SK-N-SH treated with all-trans-retinoic acid at 6 μM for 48 hours (cell line): ENCODE data around the gene KIAA1217.

ENCODE experiments used
- ATAC-seq: fragments of 200-7000 bp; cut with Tn5 transposase; 3 replicates; pipeline ENCODE4 v1.9.1; 2020; ENCODE audit warnings: mild to moderate bottlenecking, moderate library complexity
- ARNTL ChIP-seq: fragments of 450-650 bp; formaldehyde crosslinking; IDR thresholded peaks from 2 replicates; pipeline ENCODE4 v1.5.0; 2020; ENCODE audit warnings: low read depth, mild to moderate bottlenecking, moderate library complexity, borderline replicate concordance
- BACH2 ChIP-seq: fragments of 250-450 bp; sonication (Bioruptor Pico); IDR thresholded peaks from 2 replicates; pipeline ENCODE4 v1.9.0; 2021; ENCODE audit warnings: mild to moderate bottlenecking, borderline replicate concordance
- CSDC2 ChIP-seq: fragments of 250-450 bp; sonication (Bioruptor Pico); IDR thresholded peaks from 2 replicates; pipeline ENCODE4 v1.5.0; 2020; ENCODE audit warnings: mild to moderate bottlenecking, moderate library complexity
- ESRRG ChIP-seq: fragments of 250-450 bp; sonication (Bioruptor Pico); IDR thresholded peaks from 2 replicates; pipeline ENCODE4 v1.6.1; 2021; ENCODE audit warnings: mild to moderate bottlenecking
- GLIS3 ChIP-seq: fragments of 250-450 bp; sonication (Bioruptor Pico); IDR thresholded peaks from 2 replicates; pipeline ENCODE4 v1.5.0; 2020; ENCODE audit warnings: mild to moderate bottlenecking, moderate library complexity
- ISL1 ChIP-seq: fragments of 250-450 bp; sonication (Bioruptor Pico); IDR thresholded peaks from 2 replicates; pipeline ENCODE4 v2.1.2; 2022; ENCODE audit warnings: mild to moderate bottlenecking, moderate library complexity
- OSR1 ChIP-seq: fragments of 250-450 bp; sonication (Bioruptor Pico); IDR thresholded peaks from 2 replicates; pipeline ENCODE4 v1.8.0; 2022; ENCODE audit warnings: moderate library complexity, mild to moderate bottlenecking, inconsistent platforms
- PPARA ChIP-seq: fragments of 250-450 bp; sonication (Bioruptor Pico); IDR thresholded peaks from 2 replicates; pipeline ENCODE4 v1.5.0; 2020; ENCODE audit warnings: mild to moderate bottlenecking, borderline replicate concordance
- RARB ChIP-seq: fragments of 250-450 bp; sonication (Bioruptor Pico); IDR thresholded peaks from 2 replicates; pipeline ENCODE4 v1.8.0; 2021; ENCODE audit warnings: mild to moderate bottlenecking, moderate library complexity
- SNAI2 ChIP-seq: fragments of 250-450 bp; sonication (Bioruptor Pico); IDR thresholded peaks from 2 replicates; pipeline ENCODE4 v1.5.0; 2020; ENCODE audit warnings: mild to moderate bottlenecking, moderate library complexity
- TCF4 ChIP-seq: fragments of 250-450 bp; sonication (Bioruptor Pico); IDR thresholded peaks from 2 replicates; pipeline ENCODE4 v1.8.0; 2021; ENCODE audit warnings: mild to moderate bottlenecking, moderate library complexity, borderline replicate concordance
- TOX ChIP-seq: fragments of 250-450 bp; sonication (Bioruptor Pico); IDR thresholded peaks from 2 replicates; pipeline ENCODE4 v1.8.0; 2021; ENCODE audit warnings: mild to moderate bottlenecking, moderate library complexity, borderline replicate concordance
- ZC3H10 ChIP-seq: fragments of 250-450 bp; sonication (Bioruptor Pico); IDR thresholded peaks from 2 replicates; pipeline ENCODE4 v1.5.1; 2021; ENCODE audit warnings: mild to moderate bottlenecking, moderate library complexity
- ZFP3 ChIP-seq: fragments of 250-450 bp; sonication (Bioruptor Pico); IDR thresholded peaks from 2 replicates; pipeline ENCODE4 v1.5.0; 2020; ENCODE audit warnings: mild to moderate bottlenecking, moderate library complexity
- ZFP30 ChIP-seq: fragments of 450-650 bp; formaldehyde crosslinking; IDR thresholded peaks from 2 replicates; pipeline ENCODE4 v1.5.0; 2022; ENCODE audit warnings: mild to moderate bottlenecking, moderate library complexity
- ZNF565 ChIP-seq: fragments of 450-650 bp; formaldehyde crosslinking; conservative IDR thresholded peaks from 2 replicates; pipeline ENCODE4 v1.5.0; 2020; ENCODE audit warnings: low read depth, mild to moderate bottlenecking, moderate library complexity
- ZNF70 ChIP-seq: fragments of 450-650 bp; formaldehyde crosslinking; IDR thresholded peaks from 2 replicates; pipeline ENCODE4 v1.5.0; 2020; ENCODE audit warnings: mild to moderate bottlenecking, moderate library complexity
- ZNF8 ChIP-seq: fragments of 450-650 bp; formaldehyde crosslinking; IDR thresholded peaks from 2 replicates; pipeline ENCODE4 v1.5.0; 2020; ENCODE audit warnings: mild to moderate bottlenecking, moderate library complexity
- TF ChIP-seq, protein P1 (sequence below): fragments of 250-450 bp; sonication (Bioruptor Pico); IDR thresholded peaks from 2 replicates; pipeline ENCODE4 v1.8.0; 2021; ENCODE audit warnings: low read depth, mild to moderate bottlenecking, moderate library complexity, borderline replicate concordance
- TF ChIP-seq, protein P2 (sequence below): fragments of 250-450 bp; sonication (Bioruptor Pico); IDR thresholded peaks from 2 replicates; pipeline ENCODE4 v1.5.1; 2021; ENCODE audit warnings: mild to moderate bottlenecking, moderate library complexity
- TF ChIP-seq, protein P3 (sequence below): fragments of 250-450 bp; sonication (Bioruptor Pico); IDR thresholded peaks from 2 replicates; pipeline ENCODE4 v1.5.1; 2020; ENCODE audit warnings: low read depth, mild to moderate bottlenecking, moderate library complexity
- TF ChIP-seq, protein P4 (sequence below): fragments of 250-450 bp; sonication (Bioruptor Pico); IDR thresholded peaks from 2 replicates; pipeline ENCODE4 v1.8.0; 2020; ENCODE audit warnings: mild to moderate bottlenecking, moderate library complexity, borderline replicate concordance
- TF ChIP-seq, protein P5 (sequence below): fragments of 250-450 bp; sonication (Bioruptor Pico); IDR thresholded peaks from 2 replicates; pipeline ENCODE4 v1.5.0; 2020; ENCODE audit warnings: mild to moderate bottlenecking, moderate library complexity

Gene KIAA1217

DNA sequence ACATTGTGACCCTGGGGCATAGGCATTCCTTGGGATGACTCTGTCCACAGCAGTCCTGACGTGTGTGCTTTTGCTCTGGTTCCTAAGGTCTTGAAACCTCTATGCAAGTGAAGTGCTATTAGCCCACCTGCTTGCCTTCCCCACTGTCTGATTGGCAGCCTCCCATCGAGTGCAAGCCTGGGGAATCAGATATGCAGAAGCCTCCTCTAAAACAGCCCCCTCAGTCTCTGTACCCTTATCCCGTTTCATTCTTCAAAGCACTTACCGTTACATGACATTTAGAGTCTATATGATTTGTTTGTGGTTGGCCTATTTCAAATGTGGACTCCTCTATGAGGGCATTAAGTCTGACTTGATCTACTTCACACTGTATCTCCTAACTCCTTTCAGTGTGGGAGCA is 4.3 kb downstream of the KIAA1217 start:
- TF ChIP-seq TOX (CRISPR knock-in tag): no peak
- TF ChIP-seq ZFP30 (CRISPR knock-in tag): no peak
- TF ChIP-seq SNAI2: no peak
- no peak for TF ChIP-seq ZNF70 (CRISPR knock-in tag)
- no peak for TF ChIP-seq ZNF8 (CRISPR knock-in tag)
- TF ChIP-seq ARNTL (CRISPR knock-in tag): no peak
- TF ChIP-seq RARB: no peak
- no peak for ATAC-seq

DNA sequence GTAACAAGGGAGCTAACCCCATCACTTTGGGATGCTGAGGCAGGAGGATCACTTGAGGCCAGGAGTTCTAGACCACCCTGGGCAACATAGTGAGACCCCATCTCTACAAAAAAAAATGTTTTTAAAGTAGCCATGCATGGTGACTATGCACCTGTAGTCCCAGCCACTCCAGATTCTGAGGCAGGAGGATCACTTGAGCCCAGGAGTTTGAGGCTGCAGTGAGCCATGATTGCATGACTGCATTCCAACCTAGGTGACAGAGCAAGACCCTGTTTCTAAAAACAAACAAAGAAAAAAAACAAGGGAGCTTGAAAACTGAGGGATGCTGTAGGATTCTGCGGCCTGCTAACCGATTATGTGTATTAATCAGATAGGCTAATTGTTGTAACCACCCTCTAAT is 4.9 kb downstream of the KIAA1217 start:
- no peak for ATAC-seq
- TF ChIP-seq, protein P1, sequence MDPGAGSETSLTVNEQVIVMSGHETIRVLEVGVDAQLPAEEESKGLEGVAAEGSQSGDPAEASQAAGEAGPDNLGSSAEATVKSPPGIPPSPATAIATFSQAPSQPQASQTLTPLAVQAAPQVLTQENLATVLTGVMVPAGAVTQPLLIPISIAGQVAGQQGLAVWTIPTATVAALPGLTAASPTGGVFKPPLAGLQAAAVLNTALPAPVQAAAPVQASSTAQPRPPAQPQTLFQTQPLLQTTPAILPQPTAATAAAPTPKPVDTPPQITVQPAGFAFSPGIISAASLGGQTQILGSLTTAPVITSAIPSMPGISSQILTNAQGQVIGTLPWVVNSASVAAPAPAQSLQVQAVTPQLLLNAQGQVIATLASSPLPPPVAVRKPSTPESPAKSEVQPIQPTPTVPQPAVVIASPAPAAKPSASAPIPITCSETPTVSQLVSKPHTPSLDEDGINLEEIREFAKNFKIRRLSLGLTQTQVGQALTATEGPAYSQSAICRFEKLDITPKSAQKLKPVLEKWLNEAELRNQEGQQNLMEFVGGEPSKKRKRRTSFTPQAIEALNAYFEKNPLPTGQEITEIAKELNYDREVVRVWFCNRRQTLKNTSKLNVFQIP: no peak
- TF ChIP-seq ISL1 (CRISPR knock-in tag) (no peak), RARB (no peak), PPARA (CRISPR knock-in tag) (no peak), BACH2 (CRISPR knock-in tag) (no peak), ZNF565 (CRISPR knock-in tag) (no peak), GLIS3 (CRISPR knock-in tag) (no peak)

DNA sequence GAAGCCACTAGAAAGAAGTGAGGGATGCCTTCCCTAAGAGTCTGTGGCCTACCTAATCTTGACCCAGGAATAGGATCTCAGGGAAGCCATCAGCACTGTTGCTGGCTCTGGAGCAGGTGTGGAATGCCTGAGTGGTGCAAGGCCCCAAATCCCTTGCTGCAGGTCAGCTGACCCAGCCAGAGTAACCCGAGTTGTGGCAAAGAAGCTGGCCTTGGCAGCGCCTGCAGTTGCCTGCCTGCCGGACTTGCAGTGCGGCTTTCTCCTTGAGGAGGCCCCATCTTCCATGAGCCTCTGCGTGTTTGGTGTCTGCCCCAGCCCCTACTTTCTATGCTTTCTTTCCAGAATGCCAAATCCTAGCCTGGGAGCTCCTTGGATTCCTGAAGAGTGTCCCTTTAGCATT is 5.8 kb downstream of the KIAA1217 start:
- ATAC-seq: no peak
- no peak for TF ChIP-seq PPARA (CRISPR knock-in tag)
- TF ChIP-seq ZNF565 (CRISPR knock-in tag): no peak
- no peak for TF ChIP-seq ARNTL (CRISPR knock-in tag)
- no peak for TF ChIP-seq BACH2 (CRISPR knock-in tag)
- TF ChIP-seq, protein P2, sequence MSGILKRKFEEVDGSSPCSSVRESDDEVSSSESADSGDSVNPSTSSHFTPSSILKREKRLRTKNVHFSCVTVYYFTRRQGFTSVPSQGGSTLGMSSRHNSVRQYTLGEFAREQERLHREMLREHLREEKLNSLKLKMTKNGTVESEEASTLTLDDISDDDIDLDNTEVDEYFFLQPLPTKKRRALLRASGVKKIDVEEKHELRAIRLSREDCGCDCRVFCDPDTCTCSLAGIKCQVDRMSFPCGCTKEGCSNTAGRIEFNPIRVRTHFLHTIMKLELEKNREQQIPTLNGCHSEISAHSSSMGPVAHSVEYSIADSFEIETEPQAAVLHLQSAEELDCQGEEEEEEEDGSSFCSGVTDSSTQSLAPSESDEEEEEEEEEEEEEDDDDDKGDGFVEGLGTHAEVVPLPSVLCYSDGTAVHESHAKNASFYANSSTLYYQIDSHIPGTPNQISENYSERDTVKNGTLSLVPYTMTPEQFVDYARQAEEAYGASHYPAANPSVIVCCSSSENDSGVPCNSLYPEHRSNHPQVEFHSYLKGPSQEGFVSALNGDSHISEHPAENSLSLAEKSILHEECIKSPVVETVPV: no peak
- TF ChIP-seq RARB: no peak
- TF ChIP-seq, protein P1: no peak
- TF ChIP-seq ZNF8 (CRISPR knock-in tag): no peak
- no peak for TF ChIP-seq OSR1 (CRISPR knock-in tag)
- TF ChIP-seq ZC3H10 (CRISPR knock-in tag): no peak
- TF ChIP-seq GLIS3 (CRISPR knock-in tag): no peak
- TF ChIP-seq CSDC2 (CRISPR knock-in tag): no peak
- TF ChIP-seq ESRRG (CRISPR knock-in tag): no peak
- TF ChIP-seq ZNF70 (CRISPR knock-in tag): no peak
- TF ChIP-seq, protein P3, sequence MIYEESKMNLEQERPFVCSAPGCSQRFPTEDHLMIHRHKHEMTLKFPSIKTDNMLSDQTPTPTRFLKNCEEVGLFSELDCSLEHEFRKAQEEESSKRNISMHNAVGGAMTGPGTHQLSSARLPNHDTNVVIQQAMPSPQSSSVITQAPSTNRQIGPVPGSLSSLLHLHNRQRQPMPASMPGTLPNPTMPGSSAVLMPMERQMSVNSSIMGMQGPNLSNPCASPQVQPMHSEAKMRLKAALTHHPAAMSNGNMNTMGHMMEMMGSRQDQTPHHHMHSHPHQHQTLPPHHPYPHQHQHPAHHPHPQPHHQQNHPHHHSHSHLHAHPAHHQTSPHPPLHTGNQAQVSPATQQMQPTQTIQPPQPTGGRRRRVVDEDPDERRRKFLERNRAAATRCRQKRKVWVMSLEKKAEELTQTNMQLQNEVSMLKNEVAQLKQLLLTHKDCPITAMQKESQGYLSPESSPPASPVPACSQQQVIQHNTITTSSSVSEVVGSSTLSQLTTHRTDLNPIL (CRISPR knock-in tag): no peak
- no peak for TF ChIP-seq ISL1 (CRISPR knock-in tag)
- no peak for TF ChIP-seq TOX (CRISPR knock-in tag)
- TF ChIP-seq ZFP3 (CRISPR knock-in tag): no peak

DNA sequence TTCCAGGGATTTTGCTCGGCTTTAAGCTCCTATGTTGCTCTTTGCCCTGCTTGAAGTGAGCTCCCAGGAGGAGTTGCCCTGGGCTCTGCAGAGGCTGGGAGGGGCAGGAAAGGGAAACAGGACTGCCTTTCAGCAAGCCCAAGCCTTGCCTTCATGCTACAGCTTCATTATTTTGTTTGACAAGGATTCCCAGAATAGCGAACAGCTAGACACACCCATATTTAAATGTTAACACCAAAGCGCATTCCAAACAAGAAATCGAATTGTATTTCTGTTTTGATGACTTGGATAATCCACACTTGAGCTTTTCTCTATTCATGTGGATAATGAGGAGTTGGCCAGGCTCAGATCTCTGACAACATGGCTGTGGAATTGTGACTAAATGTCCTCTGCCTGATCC is 6.3 kb downstream of the KIAA1217 start:
- ATAC-seq: no peak
- TF ChIP-seq ZNF70 (CRISPR knock-in tag) (no peak), ZFP3 (CRISPR knock-in tag) (no peak), ARNTL (CRISPR knock-in tag) (no peak), TCF4 (CRISPR knock-in tag) (no peak), SNAI2 (no peak), ISL1 (CRISPR knock-in tag) (no peak), ZC3H10 (CRISPR knock-in tag) (no peak)
- TF ChIP-seq, protein P1: no peak
- TF ChIP-seq, protein P4, sequence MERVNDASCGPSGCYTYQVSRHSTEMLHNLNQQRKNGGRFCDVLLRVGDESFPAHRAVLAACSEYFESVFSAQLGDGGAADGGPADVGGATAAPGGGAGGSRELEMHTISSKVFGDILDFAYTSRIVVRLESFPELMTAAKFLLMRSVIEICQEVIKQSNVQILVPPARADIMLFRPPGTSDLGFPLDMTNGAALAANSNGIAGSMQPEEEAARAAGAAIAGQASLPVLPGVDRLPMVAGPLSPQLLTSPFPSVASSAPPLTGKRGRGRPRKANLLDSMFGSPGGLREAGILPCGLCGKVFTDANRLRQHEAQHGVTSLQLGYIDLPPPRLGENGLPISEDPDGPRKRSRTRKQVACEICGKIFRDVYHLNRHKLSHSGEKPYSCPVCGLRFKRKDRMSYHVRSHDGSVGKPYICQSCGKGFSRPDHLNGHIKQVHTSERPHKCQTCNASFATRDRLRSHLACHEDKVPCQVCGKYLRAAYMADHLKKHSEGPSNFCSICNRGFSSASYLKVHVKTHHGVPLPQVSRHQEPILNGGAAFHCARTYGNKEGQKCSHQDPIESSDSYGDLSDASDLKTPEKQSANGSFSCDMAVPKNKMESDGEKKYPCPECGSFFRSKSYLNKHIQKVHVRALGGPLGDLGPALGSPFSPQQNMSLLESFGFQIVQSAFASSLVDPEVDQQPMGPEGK (CRISPR knock-in tag): no peak
- TF ChIP-seq, protein P5, sequence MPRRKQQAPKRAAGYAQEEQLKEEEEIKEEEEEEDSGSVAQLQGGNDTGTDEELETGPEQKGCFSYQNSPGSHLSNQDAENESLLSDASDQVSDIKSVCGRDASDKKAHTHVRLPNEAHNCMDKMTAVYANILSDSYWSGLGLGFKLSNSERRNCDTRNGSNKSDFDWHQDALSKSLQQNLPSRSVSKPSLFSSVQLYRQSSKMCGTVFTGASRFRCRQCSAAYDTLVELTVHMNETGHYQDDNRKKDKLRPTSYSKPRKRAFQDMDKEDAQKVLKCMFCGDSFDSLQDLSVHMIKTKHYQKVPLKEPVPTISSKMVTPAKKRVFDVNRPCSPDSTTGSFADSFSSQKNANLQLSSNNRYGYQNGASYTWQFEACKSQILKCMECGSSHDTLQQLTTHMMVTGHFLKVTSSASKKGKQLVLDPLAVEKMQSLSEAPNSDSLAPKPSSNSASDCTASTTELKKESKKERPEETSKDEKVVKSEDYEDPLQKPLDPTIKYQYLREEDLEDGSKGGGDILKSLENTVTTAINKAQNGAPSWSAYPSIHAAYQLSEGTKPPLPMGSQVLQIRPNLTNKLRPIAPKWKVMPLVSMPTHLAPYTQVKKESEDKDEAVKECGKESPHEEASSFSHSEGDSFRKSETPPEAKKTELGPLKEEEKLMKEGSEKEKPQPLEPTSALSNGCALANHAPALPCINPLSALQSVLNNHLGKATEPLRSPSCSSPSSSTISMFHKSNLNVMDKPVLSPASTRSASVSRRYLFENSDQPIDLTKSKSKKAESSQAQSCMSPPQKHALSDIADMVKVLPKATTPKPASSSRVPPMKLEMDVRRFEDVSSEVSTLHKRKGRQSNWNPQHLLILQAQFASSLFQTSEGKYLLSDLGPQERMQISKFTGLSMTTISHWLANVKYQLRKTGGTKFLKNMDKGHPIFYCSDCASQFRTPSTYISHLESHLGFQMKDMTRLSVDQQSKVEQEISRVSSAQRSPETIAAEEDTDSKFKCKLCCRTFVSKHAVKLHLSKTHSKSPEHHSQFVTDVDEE (CRISPR knock-in tag): no peak
